Glutamatergic neuron (in vitro differentiated cells): ENCODE measurements around the gene SLC39A12. TPM values are rescaled to one million over a fixed set of nuclear protein-coding genes. Genes with fewer than 3 reads are reported as not detected.
"Not testable (repeated sequence)": the region's sequence is repeated elsewhere in the genome, so short reads cannot be mapped to it uniquely, and the experiment has no call there.

Experiments
- DNase-seq: peaks from one replicate; pipeline ENCODE4 v3.0.0; 2022
- H3K27ac Mint-ChIP-seq: one replicate; pipeline ENCODE4 v1.8.0; 2020; ENCODE audit warnings: mild to moderate bottlenecking, mixed read lengths, inconsistent platforms; ENCODE audit not compliant: unreplicated experiment
- H3K27me3 Mint-ChIP-seq: one replicate; pipeline ENCODE4 v1.8.0; 2020; ENCODE audit warnings: mild to moderate bottlenecking, moderate library complexity, mixed read lengths, inconsistent platforms; ENCODE audit not compliant: unreplicated experiment
- H3K36me3 Mint-ChIP-seq: one replicate; pipeline ENCODE4 v1.8.0; 2020; ENCODE audit warnings: mild to moderate bottlenecking, mixed read lengths, inconsistent platforms; ENCODE audit not compliant: unreplicated experiment
- H3K4me1 Mint-ChIP-seq: one replicate; pipeline ENCODE4 v1.8.0; 2020; ENCODE audit warnings: mild to moderate bottlenecking, low read depth, mixed read lengths, inconsistent platforms; ENCODE audit not compliant: unreplicated experiment
- H3K4me3 Mint-ChIP-seq: one replicate; pipeline ENCODE4 v1.8.0; 2020; ENCODE audit warnings: mild to moderate bottlenecking, mixed read lengths, inconsistent platforms; ENCODE audit not compliant: unreplicated experiment
- H3K9me3 Mint-ChIP-seq: one replicate; pipeline ENCODE4 v1.8.0; 2020; ENCODE audit warnings: mild to moderate bottlenecking, moderate library complexity, mixed read lengths, inconsistent platforms; ENCODE audit not compliant: unreplicated experiment
- CTCF ChIP-seq: fragments of 200-600 bp; sonication (generic); IDR thresholded peaks from one replicate; pipeline ENCODE4 v1.5.0; 2021; ENCODE audit not compliant: partially characterized antibody, unreplicated experiment
- total RNA-seq: library from RNA; stranded (reverse); fragmentation: NEBNext Ultra II Directional; extraction: Animal tissue kit (Norgen Biotek cat#: 25700); gene quantifications from one replicate; pipeline ENCODE4 v1.2.1, GENCODE V29; 2021; ENCODE audit not compliant: unreplicated experiment

Gene SLC39A12
- total RNA-seq, 1 donor from 2014 or later, result not detected

- Mint-ChIP-seq H3K27me3 (no peaks in the 10 kb centered on the region), H3K4me1 (peaks cover 12% of the 10 kb centered on the region), H3K36me3 (peaks cover 7% of the 10 kb centered on the region), H3K27ac (no peak overlapping the region), H3K4me3 (no peak overlapping the region), H3K9me3 (peaks cover 2% of the 10 kb centered on the region)
- TF ChIP-seq CTCF, result no peak
- no peak for DNase-seq
Measured at GRCh38 chr10:17950726-17951125, 992 bp upstream of the SLC39A12 start.

GRCh38 chr10:17954372-17954771 lies 2.7 kb downstream of the SLC39A12 start:
- peaks cover 17% of the 10 kb centered on the region for H3K4me1 Mint-ChIP-seq
- H3K27me3 Mint-ChIP-seq, H3K9me3 Mint-ChIP-seq, H3K27ac Mint-ChIP-seq, H3K4me3 Mint-ChIP-seq, DNase-seq: not testable (repeated sequence)
- peaks cover 10% of the 10 kb centered on the region for H3K36me3 Mint-ChIP-seq

- no peak overlapping the region for H3K4me3 Mint-ChIP-seq
- H3K36me3 Mint-ChIP-seq, result peaks cover 15% of the 10 kb centered on the region
- peaks cover 17% of the 10 kb centered on the region for H3K4me1 Mint-ChIP-seq
- TF ChIP-seq CTCF, result no peak
- peaks cover 2% of the 10 kb centered on the region for H3K9me3 Mint-ChIP-seq
- peaks cover 3% of the 10 kb centered on the region for H3K27me3 Mint-ChIP-seq
- DNase-seq, result no peak
- no peak overlapping the region for H3K27ac Mint-ChIP-seq
Measured at GRCh38 chr10:17954861-17955260, 3.1 kb downstream of the SLC39A12 start.

- Mint-ChIP-seq H3K9me3 (peaks cover 2% of the 10 kb centered on the region), H3K36me3 (peaks cover 14% of the 10 kb centered on the region), H3K27me3 (peaks cover 3% of the 10 kb centered on the region), H3K4me3 (no peak overlapping the region), H3K4me1 (peaks cover 17% of the 10 kb centered on the region), H3K27ac (no peak overlapping the region)
- no peak for TF ChIP-seq CTCF
- DNase-seq, result no peak
Measured at GRCh38 chr10:17958049-17958448, 6.3 kb downstream of the SLC39A12 start.

- Mint-ChIP-seq H3K4me3 (no peak overlapping the region), H3K27ac (no peak overlapping the region), H3K4me1 (peaks cover 14% of the 10 kb centered on the region), H3K9me3 (no peaks in the 10 kb centered on the region), H3K36me3 (peaks cover 18% of the 10 kb centered on the region), H3K27me3 (peaks cover 3% of the 10 kb centered on the region)
- no peak for DNase-seq
- TF ChIP-seq CTCF, result no peak
Measured at GRCh38 chr10:17959870-17960269, 8.2 kb downstream of the SLC39A12 start.
